ENCODE data around the gene HNMT. TPM values are rescaled to one million over a fixed set of nuclear protein-coding genes. Genes with fewer than 3 reads are reported as not detected.

Gene HNMT
- total and polyA plus RNA-seq, 2 of the 13 experiments (the other 11 are each of a cell fraction or from before 2014, with no cell fraction given) = 279 to 309 TPM

DNA sequence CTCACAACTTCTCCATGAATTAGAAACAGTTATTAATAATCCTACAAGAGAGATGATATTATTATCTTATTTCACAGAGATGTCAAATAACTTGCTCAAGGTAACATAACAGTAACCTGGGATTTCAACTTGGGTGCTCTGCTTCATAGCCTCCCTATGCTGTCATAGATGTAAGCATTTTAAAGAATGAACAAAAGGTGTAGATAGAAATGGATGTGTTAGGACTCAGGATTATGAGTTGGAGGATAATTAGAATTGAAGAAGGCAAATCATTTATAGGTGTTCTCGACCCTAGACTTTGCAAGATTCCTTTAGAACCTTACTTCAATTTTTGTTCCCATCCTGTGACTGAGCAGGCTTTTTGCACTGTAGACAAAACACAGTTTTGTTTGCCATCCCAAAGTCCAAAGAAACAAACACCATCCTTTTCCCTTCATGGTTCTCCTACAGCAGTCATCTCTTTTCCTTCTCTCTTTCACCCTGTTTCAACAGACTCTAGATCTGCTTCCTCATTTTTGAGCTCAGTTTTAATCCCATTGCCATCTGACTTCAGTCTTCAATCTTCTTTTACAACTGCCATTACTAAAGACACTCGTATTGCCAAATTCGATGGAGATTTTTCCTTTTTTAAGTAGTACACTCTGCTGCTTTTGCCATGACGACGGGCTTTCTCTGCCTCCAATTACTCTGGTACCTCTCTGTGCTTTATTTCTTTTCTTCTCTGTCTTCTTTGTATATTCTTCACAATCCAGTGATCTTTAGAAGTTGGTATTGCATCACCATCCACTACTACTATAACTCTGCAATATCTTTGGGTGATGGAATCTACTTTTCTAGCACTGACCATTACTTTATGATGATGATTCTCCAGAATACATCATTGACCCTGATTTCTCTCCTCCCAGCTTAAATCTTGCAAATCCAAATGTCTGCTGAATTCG, 4.5 kb downstream of the HNMT start (continued):
- TF ChIP-seq MBD4 (IDR thresholded peaks at IDR 0.05; ENCODE audit: borderline replicate concordance, low read length) = peak; percentile 83; the same call in 1 of the 2 replicates
- no peak for TF ChIP-seq ZSCAN20 (CRISPR knock-in tag; IDR thresholded peaks at IDR 0.05; ENCODE audit: borderline replicate concordance)
- TF ChIP-seq SSRP1 (CRISPR knock-in tag; IDR thresholded peaks at IDR 0.05) = peak; percentile 87
- TF ChIP-seq ATF1 (CRISPR knock-in tag; IDR thresholded peaks at IDR 0.05) = peak; percentile 7; the same call in 1 of the 2 replicates
- peak; percentile 65 for TF ChIP-seq POLR2G (IDR thresholded peaks at IDR 0.05; ENCODE audit: low read depth, low read length)
- TF ChIP-seq ARID2 (CRISPR knock-in tag; IDR thresholded peaks at IDR 0.05; ENCODE audit: borderline replicate concordance) = 0 out of 2 replicates have a peak, but pooled peaks have one; percentile 48
- TF ChIP-seq PITX1 (CRISPR knock-in tag; IDR thresholded peaks at IDR 0.05) = 0 out of 2 replicates have a peak, but pooled peaks have one; percentile 23
- TF ChIP-seq ZNF337 (CRISPR knock-in tag; IDR thresholded peaks at IDR 0.05; ENCODE audit: borderline replicate concordance, low read depth) = 0 out of 2 replicates have a peak, but pooled peaks have one; percentile 27
- peak in 1 of 2 experiments; percentile 71; a peak in 2 of 4 replicates for TF ChIP-seq EP300 (IDR thresholded peaks at IDR 0.05; ENCODE audit: low read depth in 2 of 2, low read length in 2 of 2)
- peak; percentile 42; the same call in 1 of the 2 replicates for TF ChIP-seq EP300 (CRISPR knock-in tag; IDR thresholded peaks at IDR 0.05; ENCODE audit: borderline replicate concordance)
- TF ChIP-seq, protein P1, sequence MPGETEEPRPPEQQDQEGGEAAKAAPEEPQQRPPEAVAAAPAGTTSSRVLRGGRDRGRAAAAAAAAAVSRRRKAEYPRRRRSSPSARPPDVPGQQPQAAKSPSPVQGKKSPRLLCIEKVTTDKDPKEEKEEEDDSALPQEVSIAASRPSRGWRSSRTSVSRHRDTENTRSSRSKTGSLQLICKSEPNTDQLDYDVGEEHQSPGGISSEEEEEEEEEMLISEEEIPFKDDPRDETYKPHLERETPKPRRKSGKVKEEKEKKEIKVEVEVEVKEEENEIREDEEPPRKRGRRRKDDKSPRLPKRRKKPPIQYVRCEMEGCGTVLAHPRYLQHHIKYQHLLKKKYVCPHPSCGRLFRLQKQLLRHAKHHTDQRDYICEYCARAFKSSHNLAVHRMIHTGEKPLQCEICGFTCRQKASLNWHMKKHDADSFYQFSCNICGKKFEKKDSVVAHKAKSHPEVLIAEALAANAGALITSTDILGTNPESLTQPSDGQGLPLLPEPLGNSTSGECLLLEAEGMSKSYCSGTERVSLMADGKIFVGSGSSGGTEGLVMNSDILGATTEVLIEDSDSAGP (CRISPR knock-in tag; IDR thresholded peaks at IDR 0.05; ENCODE audit: borderline replicate concordance) = no peak
- peak; percentile 72; the same call in 1 of the 2 replicates for TF ChIP-seq ERF (CRISPR knock-in tag; IDR thresholded peaks at IDR 0.05)
- TF ChIP-seq GZF1 (CRISPR knock-in tag; IDR thresholded peaks at IDR 0.05) = no peak; the same call in 1 of the 2 replicates
- TF ChIP-seq DPF2 (CRISPR knock-in tag; IDR thresholded peaks at IDR 0.05; ENCODE audit: borderline replicate concordance, low read depth) = 0 out of 2 replicates have a peak, but pooled peaks have one; percentile 47
- 0 out of 4 replicates have a peak, but pooled peaks of 1 of the 2 experiments have one; percentile 12 for TF ChIP-seq NR2F1 (CRISPR knock-in tag; IDR thresholded peaks at IDR 0.05)
- TF ChIP-seq, protein P2, sequence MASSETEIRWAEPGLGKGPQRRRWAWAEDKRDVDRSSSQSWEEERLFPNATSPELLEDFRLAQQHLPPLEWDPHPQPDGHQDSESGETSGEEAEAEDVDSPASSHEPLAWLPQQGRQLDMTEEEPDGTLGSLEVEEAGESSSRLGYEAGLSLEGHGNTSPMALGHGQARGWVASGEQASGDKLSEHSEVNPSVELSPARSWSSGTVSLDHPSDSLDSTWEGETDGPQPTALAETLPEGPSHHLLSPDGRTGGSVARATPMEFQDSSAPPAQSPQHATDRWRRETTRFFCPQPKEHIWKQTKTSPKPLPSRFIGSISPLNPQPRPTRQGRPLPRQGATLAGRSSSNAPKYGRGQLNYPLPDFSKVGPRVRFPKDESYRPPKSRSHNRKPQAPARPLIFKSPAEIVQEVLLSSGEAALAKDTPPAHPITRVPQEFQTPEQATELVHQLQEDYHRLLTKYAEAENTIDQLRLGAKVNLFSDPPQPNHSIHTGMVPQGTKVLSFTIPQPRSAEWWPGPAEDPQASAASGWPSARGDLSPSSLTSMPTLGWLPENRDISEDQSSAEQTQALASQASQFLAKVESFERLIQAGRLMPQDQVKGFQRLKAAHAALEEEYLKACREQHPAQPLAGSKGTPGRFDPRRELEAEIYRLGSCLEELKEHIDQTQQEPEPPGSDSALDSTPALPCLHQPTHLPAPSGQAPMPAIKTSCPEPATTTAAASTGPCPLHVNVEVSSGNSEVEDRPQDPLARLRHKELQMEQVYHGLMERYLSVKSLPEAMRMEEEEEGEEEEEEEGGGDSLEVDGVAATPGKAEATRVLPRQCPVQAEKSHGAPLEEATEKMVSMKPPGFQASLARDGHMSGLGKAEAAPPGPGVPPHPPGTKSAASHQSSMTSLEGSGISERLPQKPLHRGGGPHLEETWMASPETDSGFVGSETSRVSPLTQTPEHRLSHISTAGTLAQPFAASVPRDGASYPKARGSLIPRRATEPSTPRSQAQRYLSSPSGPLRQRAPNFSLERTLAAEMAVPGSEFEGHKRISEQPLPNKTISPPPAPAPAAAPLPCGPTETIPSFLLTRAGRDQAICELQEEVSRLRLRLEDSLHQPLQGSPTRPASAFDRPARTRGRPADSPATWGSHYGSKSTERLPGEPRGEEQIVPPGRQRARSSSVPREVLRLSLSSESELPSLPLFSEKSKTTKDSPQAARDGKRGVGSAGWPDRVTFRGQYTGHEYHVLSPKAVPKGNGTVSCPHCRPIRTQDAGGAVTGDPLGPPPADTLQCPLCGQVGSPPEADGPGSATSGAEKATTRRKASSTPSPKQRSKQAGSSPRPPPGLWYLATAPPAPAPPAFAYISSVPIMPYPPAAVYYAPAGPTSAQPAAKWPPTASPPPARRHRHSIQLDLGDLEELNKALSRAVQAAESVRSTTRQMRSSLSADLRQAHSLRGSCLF (CRISPR knock-in tag; IDR thresholded peaks at IDR 0.05; ENCODE audit: borderline replicate concordance) = no peak
- no peak for TF ChIP-seq BORCS8-MEF2B (CRISPR knock-in tag; IDR thresholded peaks at IDR 0.05)
- TF ChIP-seq ZBTB8A (CRISPR knock-in tag; IDR thresholded peaks at IDR 0.05; ENCODE audit: borderline replicate concordance, low read depth) = no peak
- TF ChIP-seq ZNF629 (CRISPR knock-in tag; conservative IDR thresholded peaks at IDR 0.05) = no peak; the same call in 1 of the 2 replicates
- TF ChIP-seq ZBTB38 (CRISPR knock-in tag; IDR thresholded peaks at IDR 0.05) = no peak
- 0 out of 2 replicates have a peak, but pooled peaks have one; percentile 65 for TF ChIP-seq ZKSCAN8 (CRISPR knock-in tag; IDR thresholded peaks at IDR 0.05; ENCODE audit: borderline replicate concordance)

Measured in HepG2 (cell line).